Stomach (tissue), 4 donors: Measurements from ENCODE around the gene SMCR8.
"Not testable (repeated sequence)": the region's sequence is repeated elsewhere in the genome, so short reads cannot be mapped to it uniquely, and the experiment has no call there.

Experiments used
- CTCF ChIP-seq, 7 experiments: fragments of 450-650 bp in 4 of 7; fragments of 200-600 bp in 3 of 7; sonication (generic) in 3 of 7; IDR thresholded peaks; one replicate each; pipeline ENCODE4 v1.5.1; 2016 to 2019; ENCODE audit warnings: antibody characterized with exemption in 7 of 7, control low read depth in 2 of 7, mild to moderate bottlenecking in 1 of 7
- POLR2A ChIP-seq, 4 donors: fragments of 450-650 bp; IDR thresholded peaks; one replicate each; pipeline ENCODE4 v1.6.1; 2016; ENCODE audit warnings: antibody characterized with exemption in 4 of 4, control low read depth in 2 of 4, mild to moderate bottlenecking in 1 of 4, moderate library complexity in 1 of 4

DNA sequence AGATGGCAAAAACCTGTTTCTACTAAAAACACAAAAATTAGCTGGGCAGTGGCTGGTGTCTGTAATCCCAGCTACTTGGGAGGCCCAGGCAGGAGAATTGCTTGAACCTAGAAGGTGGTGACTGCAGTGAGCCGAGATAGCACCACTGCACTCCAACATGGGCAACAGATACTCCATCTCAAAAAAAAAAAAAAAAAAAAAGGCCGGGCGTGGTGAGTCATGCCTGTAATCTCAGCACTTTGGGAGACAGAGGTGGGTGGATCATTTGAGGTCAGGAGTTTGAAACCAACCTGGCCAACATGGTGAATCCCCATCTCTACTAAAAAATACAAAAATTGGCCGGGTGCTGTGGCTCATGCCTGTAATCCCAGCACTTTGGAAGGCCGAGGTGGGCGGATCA, 58.1 kb downstream of the SMCR8 start:
- TF ChIP-seq CTCF, POLR2A (IDR thresholded peaks at IDR 0.05): not testable (repeated sequence)
